NOMO-1 treated with dmso at 0.1 percent for 144 hours (cell line): ENCODE data around the gene STH.

Source experiments
- DNase-seq: peaks from one replicate; lab custom pipeline; 2025; ENCODE audit not compliant: unreplicated experiment; lab: John Stamatoyannopoulos, UW

Gene STH

GRCh38 chr17:46025510-46026165 is 26.6 kb downstream of the STH start:
- DNase-seq, result no peak

GRCh38 chr17:46026166-46027047 is 27.4 kb downstream of the STH start:
- DNase-seq, result no peak

GRCh38 chr17:46027048-46027975 is 28.3 kb downstream of the STH start:
- no peak for DNase-seq

- no peak for DNase-seq
These were observed 28.9 kb downstream of the STH start for GRCh38 chr17:46027976-46028325.

GRCh38 chr17:46028374-46028773 is 29.3 kb downstream of the STH start:
- DNase-seq, result no peak

- DNase-seq, result no peak
These were observed 30.0 kb downstream of the STH start for GRCh38 chr17:46028981-46029565.

GRCh38 chr17:46029627-46030026 is 30.6 kb downstream of the STH start:
- DNase-seq, result no peak

GRCh38 chr17:46030752-46031151 is 31.7 kb downstream of the STH start:
- DNase-seq, result no peak

GRCh38 chr17:46031440-46031839 is 32.4 kb downstream of the STH start:
- no peak for DNase-seq

GRCh38 chr17:46031920-46032319 is 32.9 kb downstream of the STH start:
- DNase-seq, result no peak

GRCh38 chr17:46032909-46033308 is 33.9 kb downstream of the STH start:
- no peak for DNase-seq

GRCh38 chr17:46033392-46033791 is 34.3 kb downstream of the STH start:
- no peak for DNase-seq

- no peak for DNase-seq
These were observed 36.2 kb downstream of the STH start for GRCh38 chr17:46035112-46035818.

- no peak for DNase-seq
These were observed 37.4 kb downstream of the STH start for GRCh38 chr17:46036491-46036890.

GRCh38 chr17:46037722-46038255 is 38.7 kb downstream of the STH start:
- no peak for DNase-seq

- DNase-seq, result no peak
These were observed 39.4 kb downstream of the STH start for GRCh38 chr17:46038414-46038813.

- no peak for DNase-seq
These were observed 39.9 kb downstream of the STH start for GRCh38 chr17:46038937-46039336.

GRCh38 chr17:46039592-46040186 is 40.6 kb downstream of the STH start:
- DNase-seq, result no peak

GRCh38 chr17:46042246-46042645 is 43.2 kb downstream of the STH start:
- no peak for DNase-seq

GRCh38 chr17:46042925-46043324 is 43.9 kb downstream of the STH start:
- DNase-seq, result no peak
